GM11168 (cell line): ENCODE results near the gene KAT7.

ENCODE experiments used
- in situ Hi-C: fragments of 300-500 bp; cut with MboI; formaldehyde crosslinking; loops from one replicate; pipeline ENCODE4 v1.12.0; 2022; ENCODE audit warnings: low sequenced_read_pairs; ENCODE audit not compliant: unreplicated experiment

KAT7 gene

DNA sequence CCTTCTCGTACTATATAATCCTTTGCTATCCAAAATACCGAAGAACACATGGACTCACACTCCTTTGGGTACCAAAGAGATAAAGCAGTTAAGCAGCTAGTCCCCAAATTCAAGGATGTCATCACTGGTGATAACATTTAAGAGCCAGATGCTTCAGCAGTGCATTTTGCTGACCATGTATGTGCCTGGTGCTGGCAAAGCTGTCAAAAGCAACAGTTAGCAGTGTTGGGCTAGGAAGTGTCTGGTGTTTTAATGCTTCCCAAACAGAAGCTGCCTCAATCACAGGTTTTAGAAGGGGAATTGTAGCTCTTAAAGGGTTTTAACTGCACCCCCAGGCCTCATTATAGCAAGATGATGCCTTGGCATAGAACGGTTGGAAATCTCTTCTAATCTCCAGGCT lies 29.3 kb upstream of the KAT7 start:
- in situ Hi-C loops = no loop called here

GRCh38 chr17:49760296-49760695 lies 28.2 kb upstream of the KAT7 start:
- in situ Hi-C loops = no loop called here

DNA sequence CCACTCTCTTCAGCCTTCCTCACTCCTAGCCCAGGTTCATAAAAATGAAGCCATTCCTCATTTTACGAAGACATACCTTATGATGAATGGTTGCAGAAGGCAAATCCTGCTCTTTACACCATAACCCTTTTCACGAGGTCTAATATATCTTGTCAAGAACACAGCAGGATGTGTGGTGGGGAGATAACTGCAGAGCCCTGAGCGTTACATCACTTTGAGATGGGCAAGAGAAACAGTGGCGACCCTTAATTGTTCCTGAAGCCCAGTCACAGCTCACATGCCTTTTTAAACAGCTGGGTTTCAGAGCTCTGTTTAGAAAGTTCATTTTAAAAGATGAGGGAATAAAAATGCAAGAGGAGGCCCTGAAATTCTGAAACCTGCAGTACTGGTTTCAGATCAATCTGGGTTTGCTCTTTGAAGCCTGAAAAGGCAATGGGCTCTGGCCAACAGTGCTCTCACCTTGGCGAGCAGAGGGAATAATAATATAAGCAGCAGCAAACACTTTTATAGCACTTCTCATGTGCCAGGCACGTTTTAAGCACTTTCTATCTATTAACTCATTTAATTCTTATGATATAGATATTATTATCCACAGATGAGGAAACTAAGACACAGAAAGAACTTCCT lies 27.4 kb upstream of the KAT7 start:
- in situ Hi-C loops = no loop called here

GRCh38 chr17:49762151-49762941 lies 26.1 kb upstream of the KAT7 start:
- in situ Hi-C loops = no loop called here

GRCh38 chr17:49763735-49764558 lies 24.5 kb upstream of the KAT7 start, which contains the start of gene FAM117A:
FAM117A (minus strand) TSS chr17:49764131; CDS start chr17:49764087, 44 bp downstream.
- in situ Hi-C loops = no loop called here

DNA sequence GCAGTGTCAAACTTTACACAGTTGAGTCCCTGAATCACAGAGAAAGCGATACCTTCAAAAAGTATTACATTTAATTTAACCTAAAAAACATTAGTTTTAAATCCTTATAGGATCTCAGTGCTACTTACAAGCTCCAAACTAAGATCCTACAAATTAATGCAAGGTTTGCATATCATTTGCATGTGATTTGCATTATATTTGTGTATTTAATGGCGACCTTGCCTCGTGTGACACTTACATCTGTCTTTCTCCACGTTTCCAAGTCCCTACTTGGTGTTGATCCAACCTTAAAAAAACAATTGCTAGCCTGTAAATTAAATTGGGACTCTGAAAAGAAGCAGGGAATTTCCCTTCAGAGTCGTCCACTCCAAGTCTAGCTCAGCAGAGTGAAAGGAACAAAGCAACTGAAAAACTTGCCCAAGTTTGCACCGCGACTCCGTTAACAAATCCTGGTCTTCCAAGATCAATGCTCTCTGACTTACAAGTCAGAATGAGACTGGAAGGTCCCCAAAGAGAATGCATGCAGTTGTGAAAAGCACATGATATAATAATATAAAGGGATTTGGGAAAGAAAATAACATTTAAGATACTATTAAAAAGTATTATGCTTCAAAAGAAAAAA lies 23.8 kb upstream of the KAT7 start:
- in situ Hi-C loops = no loop called here

GRCh38 chr17:49766918-49767530 lies 21.5 kb upstream of the KAT7 start:
- in situ Hi-C loops = no loop called here

DNA sequence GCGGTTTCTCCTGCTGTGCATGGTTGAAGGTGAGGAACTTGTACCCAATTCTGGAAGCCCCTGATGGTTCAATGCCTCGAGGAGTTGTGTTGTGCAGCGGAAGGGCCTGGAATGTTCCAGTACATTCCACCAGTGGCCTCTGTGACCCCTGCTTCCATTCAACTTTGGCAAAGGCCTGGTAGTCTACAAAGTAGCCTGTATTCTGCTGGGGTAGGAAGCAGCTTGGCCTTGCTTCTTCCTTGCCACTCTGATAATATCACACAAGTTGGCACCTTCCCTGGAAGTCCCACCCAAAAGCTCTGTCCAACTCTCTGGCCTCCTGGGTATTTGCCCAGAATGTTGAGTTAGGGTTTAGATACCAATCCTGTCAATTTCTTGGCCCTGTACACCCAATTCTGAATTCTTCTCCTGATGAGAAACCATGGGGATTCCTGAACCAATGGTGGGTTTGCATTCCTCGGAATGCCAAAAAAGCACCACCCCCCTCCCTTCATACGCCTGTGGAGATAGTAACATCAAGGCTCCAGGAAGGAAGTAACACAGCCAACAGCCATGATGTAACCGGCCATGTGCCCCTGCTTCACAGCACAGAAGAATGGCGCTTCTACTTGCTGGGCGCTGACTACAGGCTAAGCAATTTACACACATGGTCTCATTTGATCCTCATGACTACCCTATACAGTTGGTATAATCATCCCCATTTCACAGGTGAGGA lies 12.8 kb upstream of the KAT7 start:
- in situ Hi-C loops = no loop called here

GRCh38 chr17:49776551-49777300 lies 11.8 kb upstream of the KAT7 start:
- in situ Hi-C loops = no loop called here

GRCh38 chr17:49777563-49777962 lies 10.9 kb upstream of the KAT7 start:
- in situ Hi-C loops = no loop called here

DNA sequence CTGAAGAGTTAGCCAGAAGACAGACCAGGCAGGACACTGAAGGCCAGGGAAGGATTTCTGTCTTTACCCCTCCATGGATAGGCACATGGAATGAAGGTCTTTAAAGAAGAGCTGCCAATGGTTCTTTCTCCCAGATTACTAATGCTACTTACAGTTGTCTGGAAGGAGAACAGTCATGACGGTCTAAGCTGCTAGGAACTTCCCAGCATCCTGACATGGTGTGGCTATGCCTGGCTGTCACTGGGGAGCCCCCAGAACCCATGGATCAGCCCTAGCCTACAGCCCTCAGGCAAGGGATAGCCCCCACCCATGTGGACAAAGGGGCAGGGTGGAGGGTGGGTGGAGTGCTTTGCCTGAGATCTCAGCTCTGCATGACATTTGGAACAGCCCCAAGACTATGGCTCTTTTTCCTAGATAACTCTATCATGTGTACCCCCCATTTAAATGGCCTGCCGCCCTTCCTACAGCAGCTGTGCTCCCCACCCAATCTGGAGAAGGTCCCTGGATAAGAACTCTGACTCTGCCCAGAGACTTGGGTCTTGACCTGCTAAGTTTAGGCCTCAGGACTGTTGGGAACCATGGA lies 9.2 kb upstream of the KAT7 start:
- in situ Hi-C loops = no loop called here

DNA sequence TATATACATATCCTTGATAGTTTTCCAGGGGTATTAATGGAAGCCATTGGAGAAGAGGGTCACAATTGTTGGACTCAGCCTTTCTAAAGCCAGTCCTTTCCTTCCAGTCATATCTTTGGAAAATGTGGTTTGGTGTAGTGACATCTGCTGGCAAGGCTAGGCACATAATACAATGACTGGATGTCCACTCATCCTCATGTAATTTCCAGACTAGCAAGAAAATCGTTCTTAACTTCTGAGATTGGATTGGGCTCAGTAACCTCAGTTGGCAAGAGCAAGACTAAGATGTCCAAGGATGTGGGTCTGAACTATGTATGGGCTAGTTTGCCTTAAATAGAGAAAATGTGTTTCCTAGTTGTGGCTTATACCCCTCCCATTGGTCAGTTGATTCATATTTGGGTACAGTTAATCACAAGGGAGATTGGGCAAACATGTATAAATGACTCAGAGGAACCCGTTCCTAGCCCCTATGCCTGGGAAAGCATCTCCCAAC lies 8.7 kb upstream of the KAT7 start:
- in situ Hi-C loops = loop anchor here (10.0 kb wide), 1 partner anchor 215 kb away; no protein-coding TSS in a partner anchor

- in situ Hi-C loops = loop anchor here (10.0 kb wide), 1 partner anchor 218 kb away; no protein-coding TSS in a partner anchor
Measured at GRCh38 chr17:49783071-49783715, 5.3 kb upstream of the KAT7 start.

DNA sequence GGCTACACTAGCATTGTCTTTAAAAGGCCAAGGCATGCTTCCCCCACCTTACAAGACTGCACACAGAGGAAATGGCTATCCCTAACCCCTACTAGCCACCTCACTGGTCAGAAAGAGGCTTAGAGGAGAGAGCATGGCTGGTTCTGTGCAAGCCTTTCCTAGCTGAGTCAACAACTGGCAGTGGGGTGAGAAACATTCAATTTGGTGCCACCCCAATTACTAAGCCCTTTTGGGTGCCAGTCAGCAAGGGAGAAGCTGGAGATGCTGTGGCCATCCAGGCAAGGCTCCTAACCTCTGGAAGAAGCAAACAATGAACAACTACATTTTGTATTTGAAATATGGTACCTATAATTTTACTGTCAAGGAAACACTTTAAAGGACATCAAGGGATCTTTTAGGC lies 4.7 kb upstream of the KAT7 start:
- in situ Hi-C loops = loop anchor here (10.0 kb wide), 1 partner anchor 219 kb away; no protein-coding TSS in a partner anchor

GRCh38 chr17:49784636-49785035 lies 3.8 kb upstream of the KAT7 start:
- in situ Hi-C loops = loop anchor here (5.0 to 10.0 kb wide), 2 partner anchors 47 to 220 kb away; no protein-coding TSS in a partner anchor

GRCh38 chr17:49787884-49788477 lies 500 bp upstream of the KAT7 start:
- in situ Hi-C loops = loop anchor here (5.0 to 10.0 kb wide), 2 partner anchors 51 to 223 kb away; no protein-coding TSS in a partner anchor

DNA sequence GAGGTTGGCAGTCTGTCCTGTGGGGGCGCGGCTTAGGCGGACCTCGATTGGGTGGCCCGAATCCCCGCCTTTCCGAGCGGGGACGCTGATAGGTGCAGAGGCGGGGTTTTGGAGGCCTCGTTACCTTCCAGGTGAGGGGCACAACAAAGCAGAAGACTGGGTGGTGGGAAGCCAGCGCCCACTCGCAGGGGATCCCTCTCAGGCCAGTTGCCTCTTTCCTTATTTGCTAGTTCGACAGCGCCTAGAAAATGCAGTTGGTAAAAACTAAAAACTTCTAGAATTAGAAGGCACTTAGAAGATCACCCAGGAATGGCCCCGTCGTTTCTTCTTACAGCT lies 730 bp downstream of the KAT7 start:
- in situ Hi-C loops = loop anchor here (5.0 to 10.0 kb wide), 2 partner anchors 52 to 224 kb away; no protein-coding TSS in a partner anchor
